Stimulated activated CD8-positive, alpha-beta memory T cell treated with anti-CD3 and anti-CD28 coated beads, Interleukin-4, amount 100 ng/mL, for 48 hours (primary cell): Measurements from ENCODE around the gene HIVEP1.
"Not testable (repeated sequence)": the region's sequence is repeated elsewhere in the genome, so short reads cannot be mapped to it uniquely, and the experiment has no call there.

Source experiments
- DNase-seq: peaks from one replicate; pipeline ENCODE4 v3.0.0-alpha.2; 2020

HIVEP1 gene

GRCh38 chr6:12163744-12164507 is 151.8 kb downstream of the HIVEP1 start:
- no peak for DNase-seq

GRCh38 chr6:12164508-12164770 is 152.3 kb downstream of the HIVEP1 start:
- DNase-seq, result no peak

- no peak for DNase-seq
Measured at GRCh38 chr6:12165297-12165696, 153.2 kb downstream of the HIVEP1 start.

- no peak for DNase-seq
Measured at GRCh38 chr6:12165722-12166280, 153.7 kb downstream of the HIVEP1 start.

- no peak for DNase-seq
Measured at GRCh38 chr6:12169377-12169776, 157.3 kb downstream of the HIVEP1 start.

GRCh38 chr6:12170351-12171092 is 158.4 kb downstream of the HIVEP1 start:
- DNase-seq, result no peak

- DNase-seq, result no peak
Measured at GRCh38 chr6:12171717-12172116, 159.6 kb downstream of the HIVEP1 start.

GRCh38 chr6:12172572-12172971 is 160.5 kb downstream of the HIVEP1 start:
- DNase-seq, result no peak

- DNase-seq, result no peak
Measured at GRCh38 chr6:12173181-12173580, 161.1 kb downstream of the HIVEP1 start.

- DNase-seq, result no peak
Measured at GRCh38 chr6:12173661-12174060, 161.5 kb downstream of the HIVEP1 start.

- DNase-seq, result no peak
Measured at GRCh38 chr6:12174878-12175277, 162.8 kb downstream of the HIVEP1 start.

- no peak for DNase-seq
Measured at GRCh38 chr6:12175626-12176025, 163.5 kb downstream of the HIVEP1 start.

GRCh38 chr6:12176782-12177181 is 164.7 kb downstream of the HIVEP1 start:
- not testable (repeated sequence) for DNase-seq

GRCh38 chr6:12178521-12178920 is 166.4 kb downstream of the HIVEP1 start:
- no peak for DNase-seq

GRCh38 chr6:12181481-12181880 is 169.4 kb downstream of the HIVEP1 start:
- DNase-seq, result no peak

GRCh38 chr6:12182676-12183075 is 170.6 kb downstream of the HIVEP1 start:
- DNase-seq, result no peak

GRCh38 chr6:12185081-12185673 is 173.1 kb downstream of the HIVEP1 start:
- no peak for DNase-seq

GRCh38 chr6:12186528-12186927 is 174.4 kb downstream of the HIVEP1 start:
- no peak for DNase-seq

- DNase-seq, result no peak
Measured at GRCh38 chr6:12189150-12189549, 177.0 kb downstream of the HIVEP1 start.

GRCh38 chr6:12189661-12190060 is 177.5 kb downstream of the HIVEP1 start:
- no peak for DNase-seq

GRCh38 chr6:12190252-12190651 is 178.1 kb downstream of the HIVEP1 start:
- no peak for DNase-seq

- no peak for DNase-seq
Measured at GRCh38 chr6:12196326-12196936, 184.3 kb downstream of the HIVEP1 start.

GRCh38 chr6:12198851-12199250 is 186.7 kb downstream of the HIVEP1 start:
- no peak for DNase-seq
